HG03159 (cell line): ENCODE measurements around the gene LONP1.
"Not testable (repeated sequence)": the region's sequence is repeated elsewhere in the genome, so short reads cannot be mapped to it uniquely, and the experiment has no call there.

Experiments used
- ATAC-seq: cut with Tn5 transposase; IDR thresholded peaks from one replicate; pipeline ENCODE4 v1.9.1; 2021; ENCODE audit warnings: mild to moderate bottlenecking, moderate library complexity; ENCODE audit not compliant: unreplicated experiment

The LONP1 gene

GRCh38 chr19:5719961-5720790 lies at the start of gene LONP1, which contains the start of gene CATSPERD:
TSS of gene LONP1 (minus strand) at chr19:5720146. CDS start at chr19:5720132, 14 bp downstream.
TSS of gene CATSPERD (plus strand) at chr19:5720637. CDS start at chr19:5720738, 101 bp downstream.
- peak; percentile 81 for ATAC-seq

- ATAC-seq = no peak
These were observed 48.0 kb upstream of the LONP1 start for GRCh38 chr19:5767949-5768348.

- no peak for ATAC-seq
These were observed 45.3 kb upstream of the LONP1 start for GRCh38 chr19:5765220-5765619.

- ATAC-seq = no peak
These were observed 42.8 kb upstream of the LONP1 start for GRCh38 chr19:5762608-5763217.

- no peak for ATAC-seq
These were observed 33.8 kb upstream of the LONP1 start for GRCh38 chr19:5753743-5754142.

- ATAC-seq = no peak
These were observed 31.8 kb upstream of the LONP1 start for GRCh38 chr19:5751709-5752108.

- ATAC-seq = no peak
These were observed 29.6 kb upstream of the LONP1 start for GRCh38 chr19:5749505-5749904.

- ATAC-seq = not testable (repeated sequence)
These were observed 29.0 kb upstream of the LONP1 start for GRCh38 chr19:5748920-5749319.

GRCh38 chr19:5744999-5745398 lies 25.1 kb upstream of the LONP1 start:
- ATAC-seq = not testable (repeated sequence)

GRCh38 chr19:5743630-5744029 lies 23.7 kb upstream of the LONP1 start:
- ATAC-seq = no peak

GRCh38 chr19:5742051-5742450 lies 22.1 kb upstream of the LONP1 start:
- ATAC-seq = no peak

- ATAC-seq = no peak
These were observed 18.5 kb upstream of the LONP1 start for GRCh38 chr19:5738423-5738822.

- not testable (repeated sequence) for ATAC-seq
These were observed 13.2 kb upstream of the LONP1 start for GRCh38 chr19:5733172-5733571.

GRCh38 chr19:5727453-5728050 lies 7.6 kb upstream of the LONP1 start:
- no peak for ATAC-seq

GRCh38 chr19:5719274-5719960 lies 529 bp downstream of the LONP1 start:
- ATAC-seq = peak; percentile 5

GRCh38 chr19:5718579-5719273 lies 1.2 kb downstream of the LONP1 start:
- ATAC-seq = no peak

GRCh38 chr19:5718037-5718578 lies 1.8 kb downstream of the LONP1 start:
- ATAC-seq = no peak

- ATAC-seq = no peak
These were observed 2.6 kb downstream of the LONP1 start for GRCh38 chr19:5717215-5717935.

- no peak for ATAC-seq
These were observed 5.1 kb downstream of the LONP1 start for GRCh38 chr19:5714816-5715215.

- no peak for ATAC-seq
These were observed 6.7 kb downstream of the LONP1 start for GRCh38 chr19:5713228-5713627.
